ENCODE measurements around the gene RABGEF1.

DNA sequence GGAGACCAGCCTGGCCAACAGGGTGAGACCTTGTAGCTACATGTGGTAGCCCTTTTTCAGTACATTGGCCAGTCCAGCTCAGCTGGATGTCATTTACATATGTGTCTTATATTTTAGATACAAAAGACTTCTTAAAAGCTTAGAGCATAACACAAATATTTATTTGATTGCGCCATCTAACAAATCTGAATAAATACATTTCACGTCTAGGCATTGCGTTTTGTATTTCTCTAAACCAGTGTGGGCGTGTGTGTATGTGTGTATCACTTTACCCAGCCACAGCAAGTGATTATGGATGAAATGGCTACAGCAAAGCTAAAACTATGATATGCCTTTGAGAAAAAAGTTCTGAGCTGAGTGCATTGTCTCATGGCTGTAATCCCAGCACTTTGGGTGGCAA, 14.0 kb downstream of the RABGEF1 start:
- TF ChIP-seq, protein P1, sequence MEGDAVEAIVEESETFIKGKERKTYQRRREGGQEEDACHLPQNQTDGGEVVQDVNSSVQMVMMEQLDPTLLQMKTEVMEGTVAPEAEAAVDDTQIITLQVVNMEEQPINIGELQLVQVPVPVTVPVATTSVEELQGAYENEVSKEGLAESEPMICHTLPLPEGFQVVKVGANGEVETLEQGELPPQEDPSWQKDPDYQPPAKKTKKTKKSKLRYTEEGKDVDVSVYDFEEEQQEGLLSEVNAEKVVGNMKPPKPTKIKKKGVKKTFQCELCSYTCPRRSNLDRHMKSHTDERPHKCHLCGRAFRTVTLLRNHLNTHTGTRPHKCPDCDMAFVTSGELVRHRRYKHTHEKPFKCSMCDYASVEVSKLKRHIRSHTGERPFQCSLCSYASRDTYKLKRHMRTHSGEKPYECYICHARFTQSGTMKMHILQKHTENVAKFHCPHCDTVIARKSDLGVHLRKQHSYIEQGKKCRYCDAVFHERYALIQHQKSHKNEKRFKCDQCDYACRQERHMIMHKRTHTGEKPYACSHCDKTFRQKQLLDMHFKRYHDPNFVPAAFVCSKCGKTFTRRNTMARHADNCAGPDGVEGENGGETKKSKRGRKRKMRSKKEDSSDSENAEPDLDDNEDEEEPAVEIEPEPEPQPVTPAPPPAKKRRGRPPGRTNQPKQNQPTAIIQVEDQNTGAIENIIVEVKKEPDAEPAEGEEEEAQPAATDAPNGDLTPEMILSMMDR (IDR thresholded peaks at IDR 0.05; ENCODE audit: low read depth, low read length), result no peak
- TF ChIP-seq EZH2phosphoT487 (IDR thresholded peaks at IDR 0.05; ENCODE audit: low read depth), result no peak
